Endometrial microvascular endothelial cells (primary cell): Measurements from ENCODE around the gene LSMEM2. TPM values are rescaled to one million over a fixed set of nuclear protein-coding genes. Genes with fewer than 3 reads are reported as not detected.
"Not testable (repeated sequence)": the region's sequence is repeated elsewhere in the genome, so short reads cannot be mapped to it uniquely, and the experiment has no call there.

Experiments
- in situ Hi-C: cut with HindIII; loops from 2 replicates; pipeline ENCODE4 v1.10.0; 2017; ENCODE audit warnings: low sequenced_read_pairs, low pct_unique_long_range_greater_than_20kb; ENCODE audit errors: inconsistent ontology term
- total RNA-seq: library from RNA; depleted of rRNA; stranded (reverse); fragments of >200 nt; gene quantifications from one replicate; pipeline ENCODE4 v1.2.3, GENCODE V29; 2015; ENCODE audit errors: inconsistent ontology term

Gene LSMEM2
- total RNA-seq, 1 donor from 2014 or later, result not detected

DNA sequence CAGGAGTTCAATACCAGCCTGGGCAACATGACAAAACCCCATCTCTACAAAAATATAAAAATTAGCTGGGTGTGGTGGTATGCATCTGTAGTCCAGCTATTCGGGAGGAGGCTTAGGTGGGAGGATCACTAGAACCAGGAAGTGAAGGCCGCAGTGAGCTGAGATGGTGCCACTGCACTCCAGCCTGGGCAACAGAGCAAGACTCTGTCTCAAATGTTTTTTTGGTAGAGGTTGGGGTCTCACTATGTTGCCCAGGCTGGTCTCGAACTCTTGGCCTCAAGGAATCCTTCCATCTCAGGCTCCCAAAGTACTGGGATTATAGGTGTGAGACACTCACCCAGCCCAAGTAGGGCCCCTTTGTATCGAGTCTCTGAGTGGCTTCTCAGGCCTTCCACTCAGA lies 15.2 kb downstream of the LSMEM2 start:
- in situ Hi-C loops, result no loop called here

GRCh38 chr3:50294492-50295403 lies 15.9 kb downstream of the LSMEM2 start:
- in situ Hi-C loops, result no loop called here

DNA sequence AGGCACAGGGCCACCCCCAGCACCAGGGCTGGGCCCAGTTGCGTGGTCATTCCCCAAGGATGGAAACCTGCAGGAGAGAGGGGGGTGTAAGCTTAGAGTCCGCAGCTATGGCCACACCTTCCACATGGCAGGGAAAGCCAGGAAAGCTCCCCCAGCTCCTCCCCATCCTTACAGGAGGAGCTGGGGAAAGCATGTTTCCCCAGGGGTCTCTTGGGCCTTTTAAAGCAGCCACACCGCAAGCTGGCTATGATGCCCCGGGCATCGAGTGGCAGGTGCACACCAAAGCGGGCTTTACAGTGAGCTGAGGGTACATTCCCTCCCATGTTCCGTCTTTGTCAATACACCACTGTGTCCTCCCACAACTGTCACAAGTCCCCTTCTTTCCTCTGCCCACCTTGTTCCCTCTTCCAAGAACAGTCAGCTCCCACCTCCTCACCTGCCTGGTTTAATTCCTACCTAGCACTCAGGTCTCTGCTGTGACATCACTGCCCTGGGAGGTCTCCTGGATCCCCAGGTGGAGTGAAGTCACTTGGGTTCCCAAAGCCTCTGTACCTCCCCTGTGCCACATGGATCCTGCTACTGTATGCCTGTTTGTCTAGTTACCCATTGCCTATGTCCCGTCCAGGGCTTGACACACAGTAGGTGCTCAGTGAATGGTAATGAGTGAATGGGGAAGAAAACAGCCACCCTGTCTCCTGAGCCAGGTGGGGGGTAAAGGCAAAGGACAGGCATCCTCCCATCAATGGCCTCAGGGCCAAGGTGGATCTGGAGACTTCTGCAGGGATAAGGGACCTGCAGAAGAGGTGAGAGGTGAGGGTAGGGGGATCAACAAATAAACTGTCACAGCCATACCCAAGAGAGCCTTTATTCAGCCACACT lies 16.9 kb downstream of the LSMEM2 start:
- in situ Hi-C loops, result no loop called here

DNA sequence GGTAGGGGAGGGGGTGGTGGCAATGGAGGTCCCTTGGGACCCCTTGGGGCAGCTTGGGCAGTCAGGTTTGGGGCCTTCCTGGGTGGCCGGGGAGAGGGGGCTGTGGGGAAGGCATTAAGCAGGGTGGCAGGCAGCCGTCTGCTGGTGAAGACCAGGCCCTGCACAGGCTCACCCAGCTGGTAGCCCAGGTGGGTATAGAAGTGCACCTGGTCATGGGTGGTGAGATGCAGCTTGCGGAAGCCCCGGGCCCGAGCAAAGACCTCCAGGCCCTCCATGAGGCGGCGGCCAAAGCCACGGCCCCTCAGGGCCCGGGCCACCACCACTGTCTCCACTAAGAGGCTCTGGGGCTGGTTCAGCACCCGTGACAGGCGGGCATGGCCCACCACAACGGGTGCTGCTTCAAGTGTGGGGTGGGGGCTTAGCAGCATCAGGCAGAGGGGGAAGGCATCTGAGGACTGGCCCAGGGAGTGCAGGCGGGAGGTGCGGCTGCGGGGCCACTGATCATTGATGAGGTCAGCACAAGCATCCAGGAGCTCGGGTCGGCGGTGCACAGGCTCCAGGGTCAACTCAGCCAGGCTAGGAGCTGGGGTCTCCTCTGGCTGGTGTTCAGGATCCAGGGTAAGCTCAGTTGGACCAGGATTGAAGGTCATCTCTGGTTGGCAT lies 18.0 kb downstream of the LSMEM2 start:
- in situ Hi-C loops, result no loop called here

DNA sequence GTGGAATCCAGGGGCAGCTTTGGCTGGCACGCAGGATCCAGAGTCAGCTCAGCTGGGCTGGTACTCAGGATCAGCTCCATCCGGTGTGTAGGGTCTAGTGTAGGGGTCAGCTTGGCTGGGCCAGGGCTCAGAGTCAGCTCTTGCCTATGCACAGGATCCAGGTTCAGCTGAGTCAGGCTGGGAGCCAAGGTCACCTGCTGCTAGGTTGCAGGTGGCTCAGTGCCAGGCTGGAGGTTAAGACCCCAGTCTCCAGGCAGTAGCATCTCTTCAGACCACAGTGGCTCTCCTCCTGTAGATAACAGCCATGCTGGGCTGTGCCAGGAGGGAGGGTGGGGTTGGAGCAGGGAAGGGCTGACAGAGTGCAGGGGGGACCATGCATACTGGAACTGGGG lies 18.5 kb downstream of the LSMEM2 start:
- in situ Hi-C loops, result no loop called here

GRCh38 chr3:50297896-50298725 lies 19.2 kb downstream of the LSMEM2 start:
- in situ Hi-C loops, result no loop called here

GRCh38 chr3:50298836-50299637 lies 20.1 kb downstream of the LSMEM2 start, which contains the start of the genes HYAL3 and NAA80:
Gene HYAL3 (minus strand): TSS chr3:50299405. CDS start chr3:50295602, 3,803 bp downstream.
Gene NAA80 (minus strand): TSS chr3:50299405. CDS start chr3:50297463, 1,942 bp downstream.
- in situ Hi-C loops, result no loop called here

GRCh38 chr3:50299638-50299928 lies 20.7 kb downstream of the LSMEM2 start:
- in situ Hi-C loops, result no loop called here

DNA sequence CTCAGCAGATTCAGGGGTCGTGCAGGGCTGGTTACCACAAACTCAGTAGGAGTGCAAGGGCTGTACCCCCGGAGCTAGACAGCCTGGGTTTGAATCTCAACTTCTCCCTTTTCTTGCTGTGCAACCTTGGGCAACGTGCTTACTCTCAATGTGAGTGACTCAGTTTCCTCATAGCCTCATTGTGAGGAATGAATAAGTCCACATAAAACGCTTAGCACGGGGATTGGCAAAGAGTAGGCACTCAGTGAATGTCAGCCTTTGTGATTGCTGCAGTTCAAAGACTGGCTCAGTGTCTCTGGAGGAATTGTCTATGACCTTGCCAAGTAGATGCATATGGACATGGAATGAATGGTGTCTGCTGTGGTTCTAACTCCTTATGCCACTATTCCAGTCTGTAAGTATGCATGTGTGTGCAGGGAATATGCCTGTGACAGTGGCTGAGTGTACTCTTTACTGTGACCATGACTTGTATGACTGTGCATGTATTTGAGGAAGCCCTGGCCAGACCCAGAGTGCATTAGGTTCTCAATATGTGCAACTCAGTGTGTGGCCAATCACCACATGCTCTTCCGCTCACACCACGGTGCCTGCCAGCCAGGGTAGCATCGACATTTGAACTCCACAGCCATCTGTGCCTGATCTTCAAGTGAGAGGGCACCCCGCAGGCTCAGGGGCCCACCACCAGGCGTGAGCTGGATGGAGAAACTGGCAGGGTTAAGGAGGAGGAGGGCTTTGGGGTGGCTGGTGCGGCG lies 21.2 kb downstream of the LSMEM2 start:
- in situ Hi-C loops, result no loop called here

DNA sequence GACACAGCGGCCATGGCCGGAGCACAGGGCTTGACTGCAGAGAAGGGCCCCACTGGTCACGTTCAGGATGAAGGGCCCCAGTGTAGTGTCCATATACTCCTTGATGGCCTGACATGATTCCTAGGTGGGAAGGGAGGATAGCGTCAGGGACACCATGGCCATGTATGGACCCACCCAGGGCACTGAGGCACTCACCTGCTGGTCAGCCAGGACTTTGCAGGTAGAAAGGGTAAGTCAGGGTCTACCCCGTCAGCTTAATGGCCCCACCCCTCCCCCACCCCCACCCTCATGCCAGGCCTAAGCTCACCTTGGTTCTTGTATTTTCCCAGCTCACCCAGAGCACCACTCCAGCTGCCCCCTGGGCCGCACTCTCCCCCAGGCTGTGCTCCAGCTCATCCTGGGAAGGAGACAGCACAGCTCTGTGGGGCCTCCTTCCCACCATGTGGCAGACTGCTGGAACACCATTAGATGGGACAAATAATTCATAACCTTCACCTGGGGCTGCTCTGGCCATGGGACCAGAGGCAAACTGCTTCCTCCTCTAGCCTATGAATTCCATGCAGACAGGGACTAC lies 21.9 kb downstream of the LSMEM2 start:
- in situ Hi-C loops, result no loop called here

DNA sequence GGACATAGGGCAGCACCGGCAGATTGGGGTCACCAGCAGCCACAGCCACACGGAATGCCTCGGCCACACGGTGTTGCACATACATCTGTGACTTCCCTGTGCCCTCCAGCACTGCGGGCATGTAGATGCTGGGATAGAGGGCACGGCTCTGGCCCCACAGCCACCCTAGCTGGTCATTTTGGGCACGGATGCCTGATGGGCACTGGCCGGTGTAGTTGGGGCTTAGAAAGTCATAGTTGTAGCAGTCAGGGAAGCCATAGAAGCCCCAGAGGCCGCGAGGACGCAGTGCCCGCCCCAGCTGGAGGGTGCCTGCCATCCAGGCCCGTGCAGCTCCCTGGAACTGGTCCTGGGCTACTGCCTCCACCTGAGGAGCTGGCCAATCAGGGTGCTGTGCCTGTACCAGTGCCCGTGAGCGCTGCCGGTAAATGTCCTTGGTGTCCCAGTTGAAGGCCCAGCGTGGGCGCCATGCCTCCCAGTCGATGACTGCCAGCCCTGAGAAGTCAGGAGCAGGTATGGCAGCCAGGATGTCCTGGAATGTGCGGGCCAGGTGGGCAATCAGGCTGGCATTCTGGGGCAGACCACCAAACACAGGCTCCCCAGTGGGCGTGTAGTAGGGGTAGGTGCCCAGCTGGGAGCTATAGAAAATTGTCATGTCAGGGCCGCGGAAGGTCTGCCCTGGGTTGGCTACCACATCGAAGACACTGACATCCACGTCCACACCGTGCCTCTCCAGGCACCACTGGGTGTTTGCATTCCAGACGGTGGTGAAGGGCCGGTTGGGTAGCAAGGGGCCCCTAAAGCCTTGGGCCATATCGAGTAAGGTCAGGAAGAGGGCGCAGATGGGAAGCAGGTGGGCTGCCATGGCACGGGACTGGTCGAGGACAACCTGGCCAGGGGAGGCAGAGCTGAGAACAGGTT lies 23.5 kb downstream of the LSMEM2 start:
- in situ Hi-C loops, result no loop called here

- in situ Hi-C loops, result no loop called here
Measured at GRCh38 chr3:50303013-50303815, 24.3 kb downstream of the LSMEM2 start, which contains the start of gene HYAL1. Gene HYAL1 (minus strand): TSS chr3:50303574. CDS start chr3:50302956, 618 bp downstream.

DNA sequence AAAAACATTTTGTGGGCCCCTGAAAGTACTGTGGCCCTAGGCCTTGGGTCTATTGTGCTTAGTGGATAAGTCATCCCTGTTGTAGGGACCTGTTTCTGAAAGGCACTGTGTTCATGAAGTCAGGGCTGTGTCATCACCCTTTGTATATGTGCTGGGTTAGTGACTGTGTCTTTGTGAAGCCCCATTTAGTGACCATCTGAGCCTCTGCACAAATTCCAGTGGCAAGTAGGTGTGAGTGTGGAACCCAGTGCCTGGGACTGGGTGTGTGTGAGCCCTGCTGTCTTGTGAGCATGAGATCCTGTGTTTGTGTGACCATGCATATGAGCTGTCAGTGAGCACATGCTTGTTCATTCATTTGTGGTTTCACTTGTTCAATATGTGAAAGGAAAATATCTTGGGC lies 25.7 kb downstream of the LSMEM2 start:
- in situ Hi-C loops, result no loop called here

DNA sequence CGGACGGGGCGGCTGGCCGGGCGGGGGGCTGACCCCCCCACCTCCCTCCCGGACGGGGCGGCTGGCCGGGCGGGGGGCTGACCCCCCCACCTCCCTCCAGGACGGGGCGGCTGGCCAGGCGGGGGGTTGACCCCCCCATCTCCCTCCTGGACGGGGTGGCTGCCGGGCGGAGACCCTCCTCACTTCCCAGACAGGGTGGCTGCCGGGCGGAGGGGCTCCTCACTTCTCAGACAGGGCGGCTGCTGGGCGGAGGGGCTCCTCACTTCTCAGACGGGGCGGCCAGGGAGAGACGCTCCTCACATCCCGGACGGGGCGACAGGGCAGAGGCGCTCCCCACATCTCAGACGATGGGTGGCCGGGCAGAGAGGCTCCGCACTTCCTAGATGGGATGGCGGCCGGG lies 33.2 kb downstream of the LSMEM2 start:
- in situ Hi-C loops, result not testable (repeated sequence)

DNA sequence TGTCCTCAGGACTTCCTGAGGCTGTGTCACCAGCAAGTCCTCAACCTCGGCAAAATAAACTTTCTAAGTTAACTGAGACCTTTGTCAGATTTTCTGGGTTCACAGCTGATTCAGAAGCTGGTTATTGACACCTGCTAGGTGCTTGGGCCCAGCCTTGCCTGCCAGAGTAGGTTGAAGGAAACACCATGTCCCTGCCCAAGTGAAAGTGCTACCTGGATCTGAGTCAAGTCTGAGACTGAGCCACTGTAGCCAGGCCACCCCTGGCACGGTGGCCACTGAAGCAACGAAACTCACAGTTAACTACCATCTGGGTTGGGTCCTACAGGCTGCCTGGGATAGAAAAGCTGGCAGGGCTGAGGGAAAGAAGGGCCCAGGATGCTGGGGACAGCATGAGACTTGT lies 35.5 kb downstream of the LSMEM2 start:
- in situ Hi-C loops, result no loop called here
